ENCODE results near the gene NUP62. TPM values are rescaled to one million over a fixed set of nuclear protein-coding genes. Genes with fewer than 3 reads are reported as not detected.
A peak's percentile ranks its signal among the peaks of the same experiment; 100 is the strongest.
"Not testable (repeated sequence)": the region's sequence is repeated elsewhere in the genome, so short reads cannot be mapped to it uniquely, and the experiment has no call there.

Gene NUP62
- polyA plus RNA-seq (2013, experiment 1 of 2): 85.9 TPM
- polyA plus RNA-seq (2013, experiment 2 of 2): 84.8 TPM

DNA sequence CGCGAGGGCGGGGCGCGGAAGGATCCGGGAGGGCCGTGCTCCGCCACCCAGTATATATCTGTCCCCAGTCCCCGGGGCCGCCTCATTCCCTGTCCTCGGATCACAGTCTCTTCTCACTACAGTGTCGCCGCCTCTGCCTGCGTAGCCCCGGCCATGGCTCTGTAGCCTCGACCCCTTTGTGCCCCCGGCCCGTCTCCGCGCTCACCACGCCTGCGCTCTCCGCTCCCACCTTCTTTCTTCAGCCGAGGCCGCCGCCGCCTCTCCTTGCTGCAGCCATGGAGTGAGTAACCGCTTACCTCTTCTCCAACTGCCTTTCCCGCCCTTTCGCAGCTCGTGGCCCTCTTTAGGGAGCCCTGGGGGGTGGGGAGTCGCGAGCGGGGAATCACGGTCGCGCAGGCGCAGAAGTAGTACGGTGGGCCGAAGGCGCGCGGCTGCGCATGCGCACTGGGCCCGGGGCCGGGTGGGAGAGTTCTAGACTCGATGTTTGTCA is at the start of gene NUP62, which contains the start of gene ATF5:
NUP62 (minus strand) TSS at position 384 of the 490 bp plus-strand sequence. CDS start 19,697 bp downstream, outside the sequence.
ATF5 (plus strand) TSS at position 85 of the 490 bp plus-strand sequence. CDS start 1,646 bp downstream, outside the sequence.
- WGBS: under 1% methylated on average over 48 of the region's 48 CpGs
- peaks cover 35% of the 10 kb centered on the region for H3K36me3 ChIP-seq (ENCODE audit: insufficient read depth, low read length)
- H3K9me3 ChIP-seq (ENCODE audit: insufficient read depth, low read depth, low read length): no peaks in the 10 kb centered on the region
- H3K4me3 ChIP-seq (ENCODE audit: low read length): peak within 1 kb of the TSS; percentile 95
- H3K4me1 ChIP-seq (ENCODE audit: insufficient read depth, low read length): 0 out of 2 replicates have a peak, but pooled peaks cover 7% of the 10 kb centered on the region
- H3K9ac ChIP-seq (ENCODE audit: low read depth, low read length): peak within 1 kb of the TSS; percentile 98
- H3K27me3 ChIP-seq (ENCODE audit: insufficient read depth, low read length): no peaks in the 10 kb centered on the region
- H3K27ac ChIP-seq (ENCODE audit: low read depth, low read length): peak within 1 kb of the TSS; percentile 94

- no peak overlapping the region for H3K27ac ChIP-seq (ENCODE audit: low read depth, low read length)
These were observed 49.0 kb upstream of the NUP62 start for GRCh38 chr19:49978324-49978723.

GRCh38 chr19:49977881-49978280 is 48.6 kb upstream of the NUP62 start:
- H3K27me3 ChIP-seq (ENCODE audit: insufficient read depth, low read length): no peaks in the 10 kb centered on the region
- H3K4me3 ChIP-seq (ENCODE audit: low read length): no peak overlapping the region
- no peaks in the 10 kb centered on the region for H3K4me1 ChIP-seq (ENCODE audit: insufficient read depth, low read length)
- H3K9me3 ChIP-seq (ENCODE audit: insufficient read depth, low read depth, low read length): no peaks in the 10 kb centered on the region
- no peak overlapping the region for H3K27ac ChIP-seq (ENCODE audit: low read depth, low read length)
- H3K36me3 ChIP-seq (ENCODE audit: insufficient read depth, low read length): 0 out of 2 replicates have a peak, but pooled peaks cover 5% of the 10 kb centered on the region
- WGBS: 93% methylated on average over 18 of the region's 18 CpGs
- H3K9ac ChIP-seq (ENCODE audit: low read depth, low read length): no peak overlapping the region

More at GRCh38 chr19:49978324-49978723, 49.0 kb upstream of the NUP62 start:
- Histone ChIP-seq H3K9me3 (ENCODE audit: insufficient read depth, low read depth, low read length) (no peaks in the 10 kb centered on the region), H3K9ac (ENCODE audit: low read depth, low read length) (no peak overlapping the region), H3K27me3 (ENCODE audit: insufficient read depth, low read length) (no peaks in the 10 kb centered on the region), H3K36me3 (ENCODE audit: insufficient read depth, low read length) (0 out of 2 replicates have a peak, but pooled peaks cover 5% of the 10 kb centered on the region), H3K4me1 (ENCODE audit: insufficient read depth, low read length) (no peaks in the 10 kb centered on the region), H3K4me3 (ENCODE audit: low read length) (no peak overlapping the region)
- WGBS: 92% methylated on average over 11 of the region's 11 CpGs

DNA sequence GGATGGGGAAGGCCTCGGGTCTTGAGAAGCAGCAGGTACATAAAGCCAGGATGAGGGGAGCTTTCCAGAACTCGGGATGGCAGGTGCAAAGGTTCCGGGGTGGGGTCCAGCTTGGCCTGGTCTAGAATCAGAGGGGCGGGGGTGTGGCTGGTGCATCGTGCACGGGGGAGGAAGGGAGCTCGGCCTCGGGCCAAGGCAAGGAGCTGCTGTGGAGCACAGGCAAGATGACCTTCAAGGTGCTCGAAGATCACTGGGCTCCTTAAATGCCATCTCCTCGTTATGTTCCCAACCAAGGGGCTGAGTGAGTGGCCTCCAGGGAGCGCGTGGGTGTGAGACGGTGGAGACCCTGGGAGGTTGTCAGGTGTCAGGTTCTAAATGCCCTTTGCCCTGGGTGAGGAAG is 47.8 kb upstream of the NUP62 start:
- H3K9ac ChIP-seq (ENCODE audit: low read depth, low read length): no peak overlapping the region
- 91% methylated on average over 13 of the region's 13 CpGs for WGBS
- no peak overlapping the region for H3K27ac ChIP-seq (ENCODE audit: low read depth, low read length)
- H3K4me1 ChIP-seq (ENCODE audit: insufficient read depth, low read length): no peaks in the 10 kb centered on the region
- H3K27me3 ChIP-seq (ENCODE audit: insufficient read depth, low read length): no peaks in the 10 kb centered on the region
- no peaks in the 10 kb centered on the region for H3K9me3 ChIP-seq (ENCODE audit: insufficient read depth, low read depth, low read length)
- H3K4me3 ChIP-seq (ENCODE audit: low read length): no peak overlapping the region
- H3K36me3 ChIP-seq (ENCODE audit: insufficient read depth, low read length): 0 out of 2 replicates have a peak, but pooled peaks cover 5% of the 10 kb centered on the region

DNA sequence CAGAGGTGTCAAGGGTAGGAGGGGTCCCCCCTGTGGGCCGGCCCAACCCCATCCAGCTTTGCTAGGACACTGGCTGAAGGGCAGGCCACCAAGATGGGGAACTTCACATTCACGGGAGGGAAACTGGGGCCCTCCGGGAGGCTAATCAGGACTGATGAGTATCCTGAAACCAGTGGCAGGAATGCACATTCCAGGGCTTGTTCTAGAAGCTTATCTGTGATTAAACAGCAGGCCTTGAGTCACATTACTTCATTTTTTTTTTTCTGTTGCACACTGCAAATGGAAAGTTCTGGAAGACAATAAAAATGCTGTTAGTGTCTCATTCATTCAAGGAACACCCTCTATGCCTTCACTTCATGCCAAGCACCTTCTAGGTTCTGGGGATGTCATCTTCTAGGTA is 47.2 kb upstream of the NUP62 start:
- no peaks in the 10 kb centered on the region for H3K27me3 ChIP-seq (ENCODE audit: insufficient read depth, low read length)
- 0 out of 2 replicates have a peak, but pooled peaks cover 2% of the 10 kb centered on the region for H3K36me3 ChIP-seq (ENCODE audit: insufficient read depth, low read length)
- WGBS: 89% methylated on average over 3 of the region's 3 CpGs
- H3K9ac ChIP-seq (ENCODE audit: low read depth, low read length): no peak overlapping the region
- H3K9me3 ChIP-seq (ENCODE audit: insufficient read depth, low read depth, low read length): no peaks in the 10 kb centered on the region
- H3K27ac ChIP-seq (ENCODE audit: low read depth, low read length): no peak overlapping the region
- no peaks in the 10 kb centered on the region for H3K4me1 ChIP-seq (ENCODE audit: insufficient read depth, low read length)
- no peak overlapping the region for H3K4me3 ChIP-seq (ENCODE audit: low read length)

DNA sequence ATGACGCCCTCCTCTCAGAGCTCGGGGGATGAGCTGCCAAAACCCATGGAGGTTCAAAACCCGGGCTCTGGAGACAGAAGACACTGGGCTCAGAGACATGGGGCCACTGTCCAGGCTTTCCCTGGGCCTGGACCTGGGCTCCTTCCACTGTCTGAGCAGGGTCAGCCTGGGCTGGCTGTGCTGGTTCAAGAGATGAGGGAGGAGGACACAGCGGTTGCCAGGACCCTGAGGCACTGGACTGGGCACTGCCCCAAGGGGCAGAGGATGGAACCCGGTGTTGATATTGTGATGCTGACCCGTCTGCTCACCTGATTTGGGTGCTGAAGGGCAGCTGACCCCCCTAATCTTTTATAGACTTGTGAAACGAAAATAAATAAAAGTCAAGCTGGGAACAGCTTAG is 45.7 kb upstream of the NUP62 start:
- H3K27me3 ChIP-seq (ENCODE audit: insufficient read depth, low read length): no peaks in the 10 kb centered on the region
- no peak overlapping the region for H3K4me3 ChIP-seq (ENCODE audit: low read length)
- WGBS: 89% methylated on average over 7 of the region's 7 CpGs
- no peaks in the 10 kb centered on the region for H3K4me1 ChIP-seq (ENCODE audit: insufficient read depth, low read length)
- H3K27ac ChIP-seq (ENCODE audit: low read depth, low read length): no peak overlapping the region
- no peaks in the 10 kb centered on the region for H3K36me3 ChIP-seq (ENCODE audit: insufficient read depth, low read length)
- H3K9me3 ChIP-seq (ENCODE audit: insufficient read depth, low read depth, low read length): no peaks in the 10 kb centered on the region
- H3K9ac ChIP-seq (ENCODE audit: low read depth, low read length): no peak overlapping the region

DNA sequence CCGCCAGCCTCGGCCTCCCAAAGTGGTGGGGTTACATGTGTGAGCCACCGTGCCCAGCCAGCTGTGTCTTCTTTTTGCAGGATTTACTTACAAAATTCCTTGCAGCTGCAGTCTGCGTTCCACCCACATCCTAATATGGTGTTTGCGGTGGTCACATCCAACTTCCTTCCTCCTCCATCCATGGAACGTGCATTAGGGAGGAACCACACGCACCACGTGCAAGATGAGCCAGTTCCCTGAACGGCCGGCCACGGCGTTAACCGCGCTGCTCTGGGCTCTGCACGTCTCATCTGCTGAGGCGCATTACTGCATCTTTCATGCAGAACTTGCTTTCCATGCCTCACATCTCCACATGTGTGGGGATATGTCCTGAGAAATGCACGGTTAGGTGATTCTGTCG is 44.7 kb upstream of the NUP62 start:
- 93% methylated on average over 18 of the region's 18 CpGs for WGBS
- Histone ChIP-seq H3K36me3 (ENCODE audit: insufficient read depth, low read length) (no peaks in the 10 kb centered on the region), H3K9ac (ENCODE audit: low read depth, low read length) (no peak overlapping the region), H3K9me3 (ENCODE audit: insufficient read depth, low read depth, low read length) (no peaks in the 10 kb centered on the region), H3K4me1 (ENCODE audit: insufficient read depth, low read length) (no peaks in the 10 kb centered on the region), H3K27me3 (ENCODE audit: insufficient read depth, low read length) (no peaks in the 10 kb centered on the region), H3K4me3 (ENCODE audit: low read length) (no peak overlapping the region), H3K27ac (ENCODE audit: low read depth, low read length) (no peak overlapping the region)

GRCh38 chr19:49972841-49973240 is 43.5 kb upstream of the NUP62 start:
- H3K4me1 ChIP-seq (ENCODE audit: insufficient read depth, low read length): no peaks in the 10 kb centered on the region
- no peak overlapping the region for H3K9ac ChIP-seq (ENCODE audit: low read depth, low read length)
- 90% methylated on average over 6 of the region's 6 CpGs for WGBS

GRCh38 chr19:49971991-49972411 is 42.7 kb upstream of the NUP62 start:
- no peaks in the 10 kb centered on the region for H3K36me3 ChIP-seq (ENCODE audit: insufficient read depth, low read length)
- no peaks in the 10 kb centered on the region for H3K4me1 ChIP-seq (ENCODE audit: insufficient read depth, low read length)
- H3K27me3 ChIP-seq (ENCODE audit: insufficient read depth, low read length): no peaks in the 10 kb centered on the region
- H3K9me3 ChIP-seq (ENCODE audit: insufficient read depth, low read depth, low read length): no peaks in the 10 kb centered on the region
- H3K9ac ChIP-seq (ENCODE audit: low read depth, low read length): no peak overlapping the region
- 86% methylated on average over 12 of the region's 12 CpGs for WGBS
- no peak overlapping the region for H3K27ac ChIP-seq (ENCODE audit: low read depth, low read length)
- no peak overlapping the region for H3K4me3 ChIP-seq (ENCODE audit: low read length)

More at GRCh38 chr19:49972841-49973240, 43.5 kb upstream of the NUP62 start:
- Histone ChIP-seq H3K36me3 (ENCODE audit: insufficient read depth, low read length) (no peaks in the 10 kb centered on the region), H3K9me3 (ENCODE audit: insufficient read depth, low read depth, low read length) (no peaks in the 10 kb centered on the region), H3K27ac (ENCODE audit: low read depth, low read length) (no peak overlapping the region), H3K4me3 (ENCODE audit: low read length) (no peak overlapping the region), H3K27me3 (ENCODE audit: insufficient read depth, low read length) (no peaks in the 10 kb centered on the region)

DNA sequence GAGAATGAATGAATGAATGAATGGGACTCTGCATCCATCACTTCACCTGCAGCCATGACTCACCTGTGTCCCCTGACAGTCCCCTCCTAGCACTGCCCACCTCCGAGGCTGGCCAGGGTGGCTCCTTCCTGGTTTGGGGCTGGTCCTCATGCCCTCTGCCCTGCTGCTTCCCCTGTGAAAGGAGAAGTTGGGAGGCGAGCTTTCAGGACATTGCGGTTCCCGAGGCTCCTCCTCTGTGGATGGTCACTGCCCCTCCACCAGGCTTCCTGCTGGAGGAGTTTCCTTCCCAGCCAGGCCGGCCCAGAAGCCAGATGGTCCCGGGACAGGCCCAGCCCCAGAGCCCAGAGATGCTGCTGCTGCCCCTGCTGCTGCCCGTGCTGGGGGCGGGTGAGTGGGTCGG is 40.1 kb upstream of the NUP62 start:
- H3K27me3 ChIP-seq (ENCODE audit: insufficient read depth, low read length); H3K9me3 ChIP-seq (ENCODE audit: insufficient read depth, low read depth, low read length); H3K36me3 ChIP-seq (ENCODE audit: insufficient read depth, low read length); H3K27ac ChIP-seq (ENCODE audit: low read depth, low read length); H3K4me1 ChIP-seq (ENCODE audit: insufficient read depth, low read length); H3K9ac ChIP-seq (ENCODE audit: low read depth, low read length); H3K4me3 ChIP-seq (ENCODE audit: low read length): not testable (repeated sequence)
- WGBS: no CpG with 5 or more reads among the region's 9 CpGs

GRCh38 chr19:49968279-49968922 is 39.1 kb upstream of the NUP62 start:
- 97% methylated on average over 5 of the region's 5 CpGs for WGBS
- H3K4me1 ChIP-seq (ENCODE audit: insufficient read depth, low read length): no peaks in the 10 kb centered on the region
- H3K9ac ChIP-seq (ENCODE audit: low read depth, low read length): no peak overlapping the region
- no peak overlapping the region for H3K4me3 ChIP-seq (ENCODE audit: low read length)
- H3K9me3 ChIP-seq (ENCODE audit: insufficient read depth, low read depth, low read length): no peaks in the 10 kb centered on the region
- H3K27me3 ChIP-seq (ENCODE audit: insufficient read depth, low read length): no peaks in the 10 kb centered on the region
- H3K27ac ChIP-seq (ENCODE audit: low read depth, low read length): no peak overlapping the region
- H3K36me3 ChIP-seq (ENCODE audit: insufficient read depth, low read length): no peaks in the 10 kb centered on the region
